Suppressor macrophage (primary cell): ENCODE data around the gene TICRR.

ENCODE experiments used
- DNase-seq, 4 experiments: peaks; one replicate each; pipeline ENCODE4 v3.0.0-alpha.2; 2020 to 2022

Gene TICRR

GRCh38 chr15:89628806-89629715 lies 53.8 kb downstream of the TICRR start:
- peak; percentile 3 to 57 (median 40) for DNase-seq

GRCh38 chr15:89629829-89630228 lies 54.6 kb downstream of the TICRR start:
- DNase-seq, result no peak

- no peak for DNase-seq
Observed at GRCh38 chr15:89630260-89630659, 55.0 kb downstream of the TICRR start.

- DNase-seq, result no peak
Observed at GRCh38 chr15:89630974-89631901, 56.0 kb downstream of the TICRR start.

GRCh38 chr15:89631902-89632264 lies 56.6 kb downstream of the TICRR start:
- DNase-seq, result no peak

GRCh38 chr15:89632563-89633430 lies 57.5 kb downstream of the TICRR start:
- DNase-seq, result no peak

- DNase-seq, result no peak
Observed at GRCh38 chr15:89633585-89633984, 58.3 kb downstream of the TICRR start.

- no peak for DNase-seq
Observed at GRCh38 chr15:89640245-89640644, 65.0 kb downstream of the TICRR start.

GRCh38 chr15:89641053-89641452 lies 65.8 kb downstream of the TICRR start:
- no peak for DNase-seq

GRCh38 chr15:89642106-89642505 lies 66.8 kb downstream of the TICRR start:
- DNase-seq, result no peak

- no peak for DNase-seq
Observed at GRCh38 chr15:89645680-89646079, 70.4 kb downstream of the TICRR start.

- no peak for DNase-seq
Observed at GRCh38 chr15:89646416-89647141, 71.3 kb downstream of the TICRR start.

GRCh38 chr15:89647191-89647851 lies 72.1 kb downstream of the TICRR start:
- peak; percentile 62 to 86 (median 78) for DNase-seq

- no peak for DNase-seq
Observed at GRCh38 chr15:89648106-89649012, 73.1 kb downstream of the TICRR start.

- no peak for DNase-seq
Observed at GRCh38 chr15:89649013-89649625, 73.8 kb downstream of the TICRR start.

- no peak for DNase-seq
Observed at GRCh38 chr15:89649716-89650115, 74.4 kb downstream of the TICRR start.

GRCh38 chr15:89652131-89652530 lies 76.9 kb downstream of the TICRR start:
- DNase-seq, result no peak

GRCh38 chr15:89652666-89653065 lies 77.4 kb downstream of the TICRR start:
- DNase-seq, result no peak

GRCh38 chr15:89653578-89653977 lies 78.3 kb downstream of the TICRR start:
- no peak for DNase-seq
